Panc1 (cell line): ENCODE data around the gene CARNS1. TPM values are rescaled to one million over a fixed set of nuclear protein-coding genes. Genes with fewer than 3 reads are reported as not detected.

Experiments
- ATAC-seq: fragments of 200-7000 bp; cut with Tn5 transposase; 2 replicates; pipeline ENCODE4 v1.9.1; 2020; ENCODE audit warnings: mild to moderate bottlenecking, moderate library complexity
- BruUV-seq: library from RNA; stranded (reverse); fragments of 400-500 nt; replicated peaks from 2 replicates; lab custom pipeline; 2021; lab: Mats Ljungman, UMichigan
- CTCF ChIA-PET: fragments of 300-600 bp; sonication (Branson Sonifier 250); formaldehyde crosslinking; loops from one replicate; lab custom pipeline; 2022; ENCODE audit warnings: antibody characterized with exemption; lab: Charles Lee
- POLR2A ChIA-PET: fragments of 300-600 bp; sonication (Branson Sonifier 250); formaldehyde crosslinking; loops from one replicate; lab custom pipeline; 2022; ENCODE audit warnings: antibody characterized with exemption; lab: Charles Lee
- DNase-seq: peaks from one replicate; pipeline ENCODE4 v3.0.0-alpha.2; 2010; ENCODE audit warnings: low read depth, low spot score
- H3K27ac ChIP-seq: 2 replicates; pipeline ENCODE4 v1.5.1; 2011; ENCODE audit warnings: mild to moderate bottlenecking, low read length, inconsistent platforms
- H3K27me3 ChIP-seq: fragments of 200-500 bp; sonication (Bioruptor generic); 2 replicates; pipeline ENCODE4 v1.6.0; 2014; ENCODE audit warnings: low read length, inconsistent platforms; ENCODE audit not compliant: control insufficient read depth, insufficient read depth
- H3K36me3 ChIP-seq: fragments of 200-500 bp; sonication (Bioruptor generic); 2 replicates; pipeline ENCODE4 v1.5.1; 2014; ENCODE audit warnings: inconsistent platforms, mild to moderate bottlenecking, low read length, moderate library complexity; ENCODE audit not compliant: control insufficient read depth, insufficient read depth
- H3K4me1 ChIP-seq: 2 replicates; pipeline ENCODE4 v1.5.1; 2011; ENCODE audit warnings: inconsistent platforms, mild to moderate bottlenecking, low read length, moderate library complexity; ENCODE audit not compliant: control insufficient read depth, insufficient read depth
- H3K4me3 ChIP-seq, 2 experiments: 2 replicates each; pipeline ENCODE4 v1.5.1; 2011 to 2012; ENCODE audit warnings: low read depth in 2 of 2, low read length in 2 of 2, mild to moderate bottlenecking in 2 of 2, inconsistent platforms in 1 of 2, moderate library complexity in 1 of 2
- H3K9me3 ChIP-seq: fragments of 200-500 bp; sonication (Bioruptor generic); 2 replicates; pipeline ENCODE4 v1.5.1; 2014; ENCODE audit warnings: low read depth, mild to moderate bottlenecking, inconsistent platforms, low read length, moderate library complexity; ENCODE audit not compliant: control insufficient read depth, insufficient read depth
- POLR2AphosphoS5 ChIP-seq: IDR thresholded peaks from 2 replicates; pipeline ENCODE4 v1.6.1; 2012; ENCODE audit warnings: mild to moderate bottlenecking, low read depth, low read length, moderate library complexity
- SIN3A ChIP-seq: IDR thresholded peaks from 2 replicates; pipeline ENCODE4 v1.6.1; 2012; ENCODE audit warnings: low read depth, mild to moderate bottlenecking, low read length, moderate library complexity, borderline replicate concordance; ENCODE audit not compliant: insufficient read depth
- TCF7L2 ChIP-seq: IDR thresholded peaks from 2 replicates; pipeline ENCODE4 v1.6.1; 2011; ENCODE audit warnings: mild to moderate bottlenecking, low read depth, low read length, inconsistent platforms
- in situ Hi-C: cut with HindIII; loops from 2 replicates; pipeline ENCODE4 v1.10.0; 2016; ENCODE audit warnings: low sequenced_read_pairs, low pct_unique_long_range_greater_than_20kb
- intact Hi-C: fragments of 100-400 bp; cut with micrococcal nuclease; formaldehyde crosslinking; loops from one replicate; pipeline ENCODE4 v1.10.0; 2022; ENCODE audit not compliant: unreplicated experiment
- total RNA-seq: library from RNA; stranded (reverse); gene quantifications from one replicate; pipeline ENCODE4 v1.2.1, GENCODE V29; 2021; ENCODE audit not compliant: unreplicated experiment
- TF ChIP-seq, protein P1 (sequence below), 2 experiments: IDR thresholded peaks; 2 replicates each; pipeline ENCODE4 v1.6.1; 2011 to 2012; ENCODE audit warnings: low read depth in 2 of 2, control low read depth in 1 of 2, low read length in 1 of 2, mild to moderate bottlenecking in 1 of 2, moderate library complexity in 1 of 2; ENCODE audit not compliant: insufficient read depth in 1 of 2
- TF ChIP-seq, protein P2 (sequence below): fragments of 450-650 bp; IDR thresholded peaks from 2 replicates; pipeline ENCODE4 v1.5.1; 2017; ENCODE audit warnings: mild to moderate bottlenecking

The CARNS1 gene
- total RNA-seq, 1 experiment from 2014 or later, result 1.0 TPM

DNA sequence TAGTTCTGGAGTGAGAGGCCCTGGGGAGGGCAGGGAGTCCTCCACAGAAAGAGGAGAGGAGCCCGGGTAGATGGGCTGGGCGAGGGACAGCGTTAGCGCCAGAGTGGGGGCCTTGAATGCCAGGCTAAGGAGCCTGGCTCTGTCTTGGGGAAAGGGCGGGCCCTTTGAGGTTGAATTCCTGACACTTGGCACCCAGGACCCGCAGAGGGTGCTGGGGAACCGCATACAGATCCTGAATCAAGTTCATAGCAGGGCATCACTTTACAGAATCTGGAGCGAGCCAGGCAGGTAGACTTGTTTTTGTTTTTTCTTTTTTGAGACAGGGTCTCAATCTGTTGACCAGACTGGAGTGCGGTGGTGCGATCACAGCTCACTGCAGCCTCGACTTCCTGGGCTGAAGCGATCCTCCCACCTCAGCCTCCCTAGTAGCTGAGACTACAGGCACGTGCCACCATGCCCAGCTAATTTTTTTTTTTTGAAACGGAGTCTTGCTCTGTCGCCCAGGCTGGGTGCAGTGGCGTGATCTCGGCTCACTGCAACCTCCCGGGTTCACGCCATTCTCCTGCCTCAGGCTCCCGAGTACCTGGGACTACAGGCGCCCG, 6.1 kb downstream of the CARNS1 start:
- Histone ChIP-seq H3K36me3 (no peaks in the 10 kb centered on the region), H3K9me3 (no peaks in the 10 kb centered on the region), H3K4me1 (peaks cover 39% of the 10 kb centered on the region), H3K27me3 (no peaks in the 10 kb centered on the region), H3K4me3 (peak overlapping the region; percentile 54 to 61), H3K27ac (peak overlapping the region; percentile 53; the same call in 1 of the 2 replicates)
- TF ChIP-seq, protein P1, sequence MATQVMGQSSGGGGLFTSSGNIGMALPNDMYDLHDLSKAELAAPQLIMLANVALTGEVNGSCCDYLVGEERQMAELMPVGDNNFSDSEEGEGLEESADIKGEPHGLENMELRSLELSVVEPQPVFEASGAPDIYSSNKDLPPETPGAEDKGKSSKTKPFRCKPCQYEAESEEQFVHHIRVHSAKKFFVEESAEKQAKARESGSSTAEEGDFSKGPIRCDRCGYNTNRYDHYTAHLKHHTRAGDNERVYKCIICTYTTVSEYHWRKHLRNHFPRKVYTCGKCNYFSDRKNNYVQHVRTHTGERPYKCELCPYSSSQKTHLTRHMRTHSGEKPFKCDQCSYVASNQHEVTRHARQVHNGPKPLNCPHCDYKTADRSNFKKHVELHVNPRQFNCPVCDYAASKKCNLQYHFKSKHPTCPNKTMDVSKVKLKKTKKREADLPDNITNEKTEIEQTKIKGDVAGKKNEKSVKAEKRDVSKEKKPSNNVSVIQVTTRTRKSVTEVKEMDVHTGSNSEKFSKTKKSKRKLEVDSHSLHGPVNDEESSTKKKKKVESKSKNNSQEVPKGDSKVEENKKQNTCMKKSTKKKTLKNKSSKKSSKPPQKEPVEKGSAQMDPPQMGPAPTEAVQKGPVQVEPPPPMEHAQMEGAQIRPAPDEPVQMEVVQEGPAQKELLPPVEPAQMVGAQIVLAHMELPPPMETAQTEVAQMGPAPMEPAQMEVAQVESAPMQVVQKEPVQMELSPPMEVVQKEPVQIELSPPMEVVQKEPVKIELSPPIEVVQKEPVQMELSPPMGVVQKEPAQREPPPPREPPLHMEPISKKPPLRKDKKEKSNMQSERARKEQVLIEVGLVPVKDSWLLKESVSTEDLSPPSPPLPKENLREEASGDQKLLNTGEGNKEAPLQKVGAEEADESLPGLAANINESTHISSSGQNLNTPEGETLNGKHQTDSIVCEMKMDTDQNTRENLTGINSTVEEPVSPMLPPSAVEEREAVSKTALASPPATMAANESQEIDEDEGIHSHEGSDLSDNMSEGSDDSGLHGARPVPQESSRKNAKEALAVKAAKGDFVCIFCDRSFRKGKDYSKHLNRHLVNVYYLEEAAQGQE (IDR thresholded peaks at IDR 0.05; ENCODE audit: insufficient read depth in 1 of 2, low read depth in 2 of 2, low read length in 1 of 2), result no peak
- TF ChIP-seq SIN3A, result no peak
- TF ChIP-seq, protein P2, sequence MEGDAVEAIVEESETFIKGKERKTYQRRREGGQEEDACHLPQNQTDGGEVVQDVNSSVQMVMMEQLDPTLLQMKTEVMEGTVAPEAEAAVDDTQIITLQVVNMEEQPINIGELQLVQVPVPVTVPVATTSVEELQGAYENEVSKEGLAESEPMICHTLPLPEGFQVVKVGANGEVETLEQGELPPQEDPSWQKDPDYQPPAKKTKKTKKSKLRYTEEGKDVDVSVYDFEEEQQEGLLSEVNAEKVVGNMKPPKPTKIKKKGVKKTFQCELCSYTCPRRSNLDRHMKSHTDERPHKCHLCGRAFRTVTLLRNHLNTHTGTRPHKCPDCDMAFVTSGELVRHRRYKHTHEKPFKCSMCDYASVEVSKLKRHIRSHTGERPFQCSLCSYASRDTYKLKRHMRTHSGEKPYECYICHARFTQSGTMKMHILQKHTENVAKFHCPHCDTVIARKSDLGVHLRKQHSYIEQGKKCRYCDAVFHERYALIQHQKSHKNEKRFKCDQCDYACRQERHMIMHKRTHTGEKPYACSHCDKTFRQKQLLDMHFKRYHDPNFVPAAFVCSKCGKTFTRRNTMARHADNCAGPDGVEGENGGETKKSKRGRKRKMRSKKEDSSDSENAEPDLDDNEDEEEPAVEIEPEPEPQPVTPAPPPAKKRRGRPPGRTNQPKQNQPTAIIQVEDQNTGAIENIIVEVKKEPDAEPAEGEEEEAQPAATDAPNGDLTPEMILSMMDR, result no peak
- no peak for TF ChIP-seq TCF7L2
- no peak; the same call in 1 of the 2 replicates for TF ChIP-seq POLR2AphosphoS5
- ATAC-seq (peak; percentile 26), DNase-seq (no peak)
- in situ Hi-C loops (no loop called here), intact Hi-C loops (no loop called here)
- BruUV-seq, result no TSS peak
- POLR2A ChIA-PET, result interaction anchor here (0.6 kb wide), 1 partner anchor 24 kb away, joined by 3 read pairs; no protein-coding TSS in a partner anchor
- CTCF ChIA-PET, result no interaction called here

DNA sequence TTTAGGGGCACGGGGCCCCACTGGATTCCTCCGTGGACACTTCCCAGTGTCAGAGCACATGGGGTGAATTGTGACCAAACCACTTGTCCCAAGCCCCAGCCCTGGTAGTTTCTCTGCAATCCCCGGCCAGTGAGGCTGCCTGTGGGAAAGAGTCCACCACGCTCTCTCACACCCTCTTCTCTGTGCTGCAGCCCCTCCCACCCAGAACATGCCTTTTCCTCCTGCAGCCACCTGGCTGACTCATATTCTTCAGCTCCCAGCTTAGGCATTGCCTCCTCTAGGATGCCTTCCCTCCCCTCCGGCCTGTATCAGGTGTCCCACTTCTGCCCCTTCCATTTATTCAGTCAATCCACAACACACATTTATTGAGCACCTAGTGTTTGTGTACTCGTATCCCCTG, 7.4 kb downstream of the CARNS1 start:
- peaks cover 26% of the 10 kb centered on the region for H3K4me1 ChIP-seq
- intact Hi-C loops (no loop called here), in situ Hi-C loops (no loop called here)
- H3K36me3 ChIP-seq, result no peaks in the 10 kb centered on the region
- ATAC-seq (no peak), DNase-seq (no peak)
- ChIA-PET POLR2A (no interaction called here), CTCF (no interaction called here)
- TF ChIP-seq, protein P2, result no peak
- TF ChIP-seq, protein P1 (IDR thresholded peaks at IDR 0.05; ENCODE audit: insufficient read depth in 1 of 2, low read depth in 2 of 2, low read length in 1 of 2), result no peak
- TF ChIP-seq TCF7L2 (no peak), SIN3A (no peak), POLR2AphosphoS5 (no peak)
- H3K27ac ChIP-seq, result no peak overlapping the region
- H3K4me3 ChIP-seq, result no peak overlapping the region
- BruUV-seq, result no TSS peak
- no peaks in the 10 kb centered on the region for H3K9me3 ChIP-seq
- no peaks in the 10 kb centered on the region for H3K27me3 ChIP-seq
